Stomach (tissue), 4 donors: ENCODE data around the gene TMEM161B.

ENCODE experiments used
- CTCF ChIP-seq, 7 experiments: fragments of 450-650 bp in 4 of 7; fragments of 200-600 bp in 3 of 7; sonication (generic) in 3 of 7; IDR thresholded peaks; one replicate each; pipeline ENCODE4 v1.5.1; 2016 to 2019; ENCODE audit warnings: antibody characterized with exemption in 7 of 7, control low read depth in 2 of 7, mild to moderate bottlenecking in 1 of 7
- POLR2AphosphoS5 ChIP-seq, 3 donors: sonication (generic); formaldehyde crosslinking; IDR thresholded peaks; one replicate each; pipeline ENCODE4 v1.6.1; 2016; ENCODE audit warnings: antibody characterized with exemption in 3 of 3

GRCh38 chr5:88276378-88276777 lies 7.7 kb upstream of the TMEM161B start:
- TF ChIP-seq CTCF (IDR thresholded peaks at IDR 0.05) (no peak), POLR2AphosphoS5 (IDR thresholded peaks at IDR 0.05) (no peak)
